Skeletal muscle satellite cell (primary cell): ENCODE results near the gene ACR.
A peak's percentile ranks its signal among the peaks of the same experiment; 100 is the strongest.
"Not testable (repeated sequence)": the region's sequence is repeated elsewhere in the genome, so short reads cannot be mapped to it uniquely, and the experiment has no call there.

Experiments used
- H3K27me3 ChIP-seq: 2 replicates; pipeline ENCODE4 v1.7.0; 2013; ENCODE audit warnings: low read length; ENCODE audit not compliant: control insufficient read depth, insufficient read depth
- H3K36me3 ChIP-seq: 2 replicates; pipeline ENCODE4 v1.7.0; 2013; ENCODE audit warnings: mild to moderate bottlenecking, control low read depth, low read length; ENCODE audit not compliant: insufficient read depth
- H3K4me1 ChIP-seq: 2 replicates; pipeline ENCODE4 v1.7.0; 2013; ENCODE audit warnings: low read length; ENCODE audit not compliant: control insufficient read depth, insufficient read depth
- H3K4me2 ChIP-seq: 2 replicates; pipeline ENCODE4 v1.7.0; 2013; ENCODE audit warnings: mild to moderate bottlenecking, low read length
- H3K4me3 ChIP-seq: 2 replicates; pipeline ENCODE4 v1.7.0; 2013; ENCODE audit warnings: low read length
- H3K9ac ChIP-seq: 2 replicates; pipeline ENCODE4 v1.7.0; 2013; ENCODE audit warnings: mild to moderate bottlenecking, low read depth, low read length, moderate library complexity
- H3K9me3 ChIP-seq: replicated peaks from 2 replicates; pipeline ENCODE4 v1.7.0; 2013; ENCODE audit warnings: mild to moderate bottlenecking, control low read depth, low read length

ACR gene

GRCh38 chr22:50740714-50741113 lies 2.7 kb downstream of the ACR start:
- not testable (repeated sequence) for H3K4me3 ChIP-seq, H3K4me2 ChIP-seq, H3K4me1 ChIP-seq, H3K9ac ChIP-seq, H3K9me3 ChIP-seq, H3K36me3 ChIP-seq
- H3K27me3 ChIP-seq = peaks cover 48% of the 10 kb centered on the region

GRCh38 chr22:50744424-50744823 lies 6.4 kb downstream of the ACR start:
- not testable (repeated sequence) for H3K9me3 ChIP-seq, H3K4me3 ChIP-seq, H3K4me1 ChIP-seq, H3K36me3 ChIP-seq, H3K4me2 ChIP-seq, H3K9ac ChIP-seq
- H3K27me3 ChIP-seq = peaks cover 25% of the 10 kb centered on the region

- not testable (repeated sequence) for H3K4me2 ChIP-seq, H3K36me3 ChIP-seq, H3K4me1 ChIP-seq, H3K9me3 ChIP-seq, H3K4me3 ChIP-seq, H3K9ac ChIP-seq
- peaks cover 15% of the 10 kb centered on the region for H3K27me3 ChIP-seq
Measured at GRCh38 chr22:50747521-50747920, 9.5 kb downstream of the ACR start.

- H3K9me3 ChIP-seq = not testable (repeated sequence)
Measured at GRCh38 chr22:50748630-50749029, 10.6 kb downstream of the ACR start.

GRCh38 chr22:50749302-50750074 lies 11.5 kb downstream of the ACR start:
- H3K36me3 ChIP-seq, H3K4me2 ChIP-seq, H3K4me3 ChIP-seq, H3K9ac ChIP-seq, H3K9me3 ChIP-seq, H3K4me1 ChIP-seq: not testable (repeated sequence)
- H3K27me3 ChIP-seq = peaks cover 15% of the 10 kb centered on the region

More at GRCh38 chr22:50748630-50749029, 10.6 kb downstream of the ACR start:
- not testable (repeated sequence) for H3K4me2 ChIP-seq, H3K4me1 ChIP-seq, H3K9ac ChIP-seq, H3K36me3 ChIP-seq, H3K4me3 ChIP-seq
- peaks cover 15% of the 10 kb centered on the region for H3K27me3 ChIP-seq

- H3K9me3 ChIP-seq, H3K4me3 ChIP-seq, H3K36me3 ChIP-seq, H3K4me2 ChIP-seq, H3K4me1 ChIP-seq, H3K9ac ChIP-seq, H3K27me3 ChIP-seq: not testable (repeated sequence)
Measured at GRCh38 chr22:50755251-50755650, 17.2 kb downstream of the ACR start.

GRCh38 chr22:50756406-50756805 lies 18.4 kb downstream of the ACR start:
- H3K4me3 ChIP-seq = not testable (repeated sequence)

GRCh38 chr22:50756949-50757491 lies 19.0 kb downstream of the ACR start:
- H3K9ac ChIP-seq = peak overlapping the region; percentile 44
- not testable (repeated sequence) for H3K36me3 ChIP-seq, H3K9me3 ChIP-seq, H3K27me3 ChIP-seq, H3K4me1 ChIP-seq
- H3K4me3 ChIP-seq = peak overlapping the region; percentile 86
- H3K4me2 ChIP-seq = peak overlapping the region; percentile 91

More at GRCh38 chr22:50756406-50756805, 18.4 kb downstream of the ACR start:
- H3K4me2 ChIP-seq, H3K4me1 ChIP-seq, H3K9ac ChIP-seq, H3K36me3 ChIP-seq, H3K27me3 ChIP-seq, H3K9me3 ChIP-seq: not testable (repeated sequence)

- not testable (repeated sequence) for H3K27me3 ChIP-seq, H3K36me3 ChIP-seq, H3K4me2 ChIP-seq, H3K4me3 ChIP-seq, H3K4me1 ChIP-seq, H3K9me3 ChIP-seq, H3K9ac ChIP-seq
Measured at GRCh38 chr22:50759597-50760341, 21.8 kb downstream of the ACR start.

GRCh38 chr22:50761829-50762228 lies 23.8 kb downstream of the ACR start:
- H3K36me3 ChIP-seq, H3K4me2 ChIP-seq, H3K4me1 ChIP-seq, H3K9me3 ChIP-seq, H3K4me3 ChIP-seq, H3K27me3 ChIP-seq, H3K9ac ChIP-seq: not testable (repeated sequence)

GRCh38 chr22:50764288-50764687 lies 26.3 kb downstream of the ACR start:
- not testable (repeated sequence) for H3K4me1 ChIP-seq, H3K27me3 ChIP-seq, H3K9me3 ChIP-seq, H3K9ac ChIP-seq, H3K4me3 ChIP-seq, H3K36me3 ChIP-seq, H3K4me2 ChIP-seq

GRCh38 chr22:50775132-50775531 lies 37.1 kb downstream of the ACR start:
- not testable (repeated sequence) for H3K9me3 ChIP-seq, H3K4me2 ChIP-seq, H3K4me1 ChIP-seq, H3K9ac ChIP-seq, H3K4me3 ChIP-seq, H3K36me3 ChIP-seq, H3K27me3 ChIP-seq
